HG03432 (cell line): ENCODE data around the gene ANKUB1.

Experiments used
- ATAC-seq: cut with Tn5 transposase; IDR thresholded peaks from one replicate; pipeline ENCODE4 v1.9.1; 2021; ENCODE audit warnings: mild to moderate bottlenecking, moderate library complexity; ENCODE audit not compliant: unreplicated experiment

ANKUB1 gene

GRCh38 chr3:149713730-149714654 lies 78.4 kb downstream of the ANKUB1 start:
- no peak for ATAC-seq
